GM12878 (cell line): Measurements from ENCODE around the gene MEGF6. TPM values are rescaled to one million over a fixed set of nuclear protein-coding genes. Genes with fewer than 3 reads are reported as not detected.
A peak's percentile ranks its signal among the peaks of the same experiment; 100 is the strongest.

Experiments
- CEBPB ChIP-seq, 2 experiments: fragments of 150-350 bp in 1 of 2; IDR thresholded peaks; 2 replicates each; pipeline ENCODE4 v1.6.1; 2012 to 2014; ENCODE audit warnings: low read depth in 2 of 2, low read length in 2 of 2, borderline replicate concordance in 1 of 2, inconsistent platforms in 1 of 2
- CTCF ChIP-seq, 3 experiments: IDR thresholded peaks in 2 of 3; conservative IDR thresholded peaks in 1 of 3; 2 replicates each; pipeline ENCODE4 v1.5.1; 2011; ENCODE audit warnings: low read depth in 3 of 3, low read length in 3 of 3, mild to moderate bottlenecking in 3 of 3, control low read depth in 2 of 3, moderate library complexity in 2 of 3, inconsistent platforms in 1 of 3, mixed read lengths in 1 of 3; ENCODE audit not compliant: control insufficient read depth in 2 of 3, insufficient read depth in 1 of 3; ENCODE audit errors: extremely low read depth in 1 of 3
- DPF2 ChIP-seq: fragments of 450-650 bp; IDR thresholded peaks from 2 replicates; pipeline ENCODE4 v1.6.1; 2017; ENCODE audit warnings: mild to moderate bottlenecking
- E4F1 ChIP-seq: fragments of 450-650 bp; IDR thresholded peaks from 2 replicates; pipeline ENCODE4 v1.6.1; 2018; ENCODE audit warnings: borderline replicate concordance, mild to moderate bottlenecking; ENCODE audit not compliant: partially characterized antibody
- HSF1 ChIP-seq: fragments of 150-350 bp; IDR thresholded peaks from 2 replicates; pipeline ENCODE4 v1.6.1; 2014; ENCODE audit warnings: mild to moderate bottlenecking, low read depth, low read length
- KDM1A ChIP-seq: fragments of 200-600 bp; sonication (generic); IDR thresholded peaks from 2 replicates; pipeline ENCODE4 v1.6.1; 2016; ENCODE audit warnings: borderline replicate concordance
- KLF5 ChIP-seq: fragments of 450-650 bp; IDR thresholded peaks from 2 replicates; pipeline ENCODE4 v1.6.1; 2014; ENCODE audit warnings: mild to moderate bottlenecking; ENCODE audit not compliant: partially characterized antibody
- NR2C2 ChIP-seq: IDR thresholded peaks from 2 replicates; pipeline ENCODE4 v1.6.1; 2011; ENCODE audit warnings: borderline replicate concordance, low read depth; ENCODE audit not compliant: control insufficient read depth, insufficient read length
- NRF1 ChIP-seq: conservative IDR thresholded peaks from 2 replicates; pipeline ENCODE4 v1.6.1; 2011; ENCODE audit warnings: mild to moderate bottlenecking, low read depth, low read length, improper control_type of control experiment
- PAX5 ChIP-seq: IDR thresholded peaks from 2 replicates; pipeline ENCODE4 v1.6.1; 2011; ENCODE audit warnings: low read depth, low read length, borderline replicate concordance
- PRDM15 ChIP-seq: fragments of 450-650 bp; formaldehyde crosslinking; IDR thresholded peaks from 2 replicates; pipeline ENCODE4 v1.4.0; 2020; ENCODE audit warnings: mild to moderate bottlenecking, moderate library complexity
- RAD21 ChIP-seq: IDR thresholded peaks from 2 replicates; pipeline ENCODE4 v1.6.1; 2011; ENCODE audit warnings: mild to moderate bottlenecking, low read depth, low read length, moderate library complexity; ENCODE audit not compliant: insufficient read depth
- SPI1 ChIP-seq: IDR thresholded peaks from 2 replicates; pipeline ENCODE4 v1.6.1; 2011; ENCODE audit warnings: low read depth, mild to moderate bottlenecking, low read length, moderate library complexity, borderline replicate concordance; ENCODE audit not compliant: insufficient read depth
- TCF7 ChIP-seq: IDR thresholded peaks from 2 replicates; pipeline ENCODE4 v1.6.1; 2014; ENCODE audit warnings: antibody characterized with exemption, borderline replicate concordance
- USF2 ChIP-seq: IDR thresholded peaks from 2 replicates; pipeline ENCODE4 v1.6.1; 2011; ENCODE audit warnings: low read depth, low read length, improper control_type of control experiment, borderline replicate concordance
- polyA plus RNA-seq, 11 experiments: library from polyadenylated mRNA; depleted of rRNA in 4 of 11; unstranded in 6 of 11; stranded (reverse) in 5 of 11; fragments of >200 nt; fragmentation: Nextera tagmentation in 4 of 11; fragmentation: Illumina TruSeq in 1 of 11; extraction: Ambion mirVana in 4 of 11; extraction: Trizol in 1 of 11; gene quantifications; 1 replicate in 1 of 11; 2 replicates in 10 of 11; pipeline versions ENCODE4 v1.2.1 to v1.2.3, GENCODE V29; 2011 to 2016; ENCODE audit warnings: inconsistent platforms in 2 of 11, missing spikeins in 2 of 11, low read depth in 1 of 11
- total RNA-seq, 4 experiments: library from RNA; depleted of rRNA in 3 of 4; stranded (reverse); fragments of >200 nt in 3 of 4; fragmentation: Illumina TruSeq in 1 of 4; extraction: Trizol in 1 of 4; gene quantifications; 2 replicates each; pipeline versions ENCODE4 v1.2.1 to v1.2.3, GENCODE V29; 2013 to 2021

The MEGF6 gene
- total and polyA plus RNA-seq, 10 of the 15 experiments (the other 5 are each of a cell fraction or from before 2014, with no cell fraction given), result 0.03 to 0.41 TPM; not detected in 8

- TF ChIP-seq HSF1, result peak; percentile 94
- TF ChIP-seq CTCF (IDR thresholded peaks at IDR 0.05 in 2 of 3, conservative IDR thresholded peaks at IDR 0.05 in 1 of 3; ENCODE audit: control insufficient read depth in 2 of 3, extremely low read depth in 1 of 3, insufficient read depth in 1 of 3, low read depth in 3 of 3, low read length in 3 of 3), result peak; percentile 59 to 89 (median 68)
- TF ChIP-seq PRDM15 (CRISPR knock-in tag), result no peak
- no peak for TF ChIP-seq PAX5
- no peak for TF ChIP-seq NR2C2
- no peak for TF ChIP-seq CEBPB (IDR thresholded peaks at IDR 0.05; ENCODE audit: borderline replicate concordance in 1 of 2, low read depth in 2 of 2, low read length in 2 of 2)
- TF ChIP-seq KDM1A, result no peak
- TF ChIP-seq TCF7, result no peak
- TF ChIP-seq RAD21, result peak; percentile 33
- TF ChIP-seq E4F1, result no peak
- no peak for TF ChIP-seq KLF5
- no peak for TF ChIP-seq NRF1
- TF ChIP-seq USF2, result no peak
- no peak for TF ChIP-seq SPI1
- TF ChIP-seq DPF2, result no peak
Measured at GRCh38 chr1:3483801-3484444, 127.4 kb downstream of the MEGF6 start (continued).
